Activated CD4-positive, alpha-beta T cell treated with anti-CD3 and anti-CD28 coated beads, Interleukin-2, amount 50 U/mL, for 16 hours (primary cell): ENCODE results near the gene ADPRHL1.
"Not testable (repeated sequence)": the region's sequence is repeated elsewhere in the genome, so short reads cannot be mapped to it uniquely, and the experiment has no call there.

Experiments
- DNase-seq: peaks from one replicate; pipeline ENCODE4 v3.0.0-alpha.2; 2020

Gene ADPRHL1

DNA sequence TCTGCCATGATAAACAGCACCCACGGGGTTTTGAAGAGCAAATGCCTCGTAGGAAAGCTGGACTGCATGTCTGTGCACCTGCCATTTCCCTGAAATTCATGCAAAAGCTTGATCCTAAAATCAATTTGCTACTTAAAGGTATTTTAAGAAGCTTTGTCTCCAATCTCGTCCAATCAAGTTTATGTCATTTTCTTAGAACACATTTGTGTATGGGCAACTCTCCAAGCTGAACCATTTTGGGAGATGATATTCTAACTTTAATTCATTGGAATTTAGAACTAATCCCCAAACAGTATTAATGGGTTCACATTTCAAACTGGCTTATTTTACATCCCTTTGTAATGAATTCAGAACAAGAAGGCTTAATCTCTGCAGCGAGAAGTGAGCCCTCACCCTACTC, 822 bp downstream of the ADPRHL1 start:
- DNase-seq: no peak

DNA sequence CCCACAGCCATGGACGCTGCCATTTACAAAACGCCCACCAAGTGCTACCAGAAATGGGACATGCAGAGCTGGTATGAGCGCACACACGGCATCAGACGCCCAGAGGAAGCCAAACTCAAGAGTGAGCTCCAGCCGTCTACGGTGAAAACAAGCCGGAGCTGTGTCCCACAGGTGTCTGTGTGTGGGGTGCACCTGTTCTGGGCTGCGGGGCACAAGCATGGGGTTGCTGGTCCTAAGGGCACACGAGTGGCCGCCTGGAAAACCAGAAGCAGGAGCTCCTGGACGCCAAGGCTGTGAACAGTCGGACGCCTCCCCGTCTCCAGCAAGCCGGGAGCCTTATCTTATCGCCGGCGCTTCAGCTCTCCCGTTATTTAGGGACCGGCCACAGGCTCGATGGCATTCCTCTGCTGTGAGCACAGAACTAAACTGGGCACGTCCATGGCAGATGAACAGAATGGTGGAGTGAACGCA, 1.3 kb downstream of the ADPRHL1 start:
- no peak for DNase-seq

DNA sequence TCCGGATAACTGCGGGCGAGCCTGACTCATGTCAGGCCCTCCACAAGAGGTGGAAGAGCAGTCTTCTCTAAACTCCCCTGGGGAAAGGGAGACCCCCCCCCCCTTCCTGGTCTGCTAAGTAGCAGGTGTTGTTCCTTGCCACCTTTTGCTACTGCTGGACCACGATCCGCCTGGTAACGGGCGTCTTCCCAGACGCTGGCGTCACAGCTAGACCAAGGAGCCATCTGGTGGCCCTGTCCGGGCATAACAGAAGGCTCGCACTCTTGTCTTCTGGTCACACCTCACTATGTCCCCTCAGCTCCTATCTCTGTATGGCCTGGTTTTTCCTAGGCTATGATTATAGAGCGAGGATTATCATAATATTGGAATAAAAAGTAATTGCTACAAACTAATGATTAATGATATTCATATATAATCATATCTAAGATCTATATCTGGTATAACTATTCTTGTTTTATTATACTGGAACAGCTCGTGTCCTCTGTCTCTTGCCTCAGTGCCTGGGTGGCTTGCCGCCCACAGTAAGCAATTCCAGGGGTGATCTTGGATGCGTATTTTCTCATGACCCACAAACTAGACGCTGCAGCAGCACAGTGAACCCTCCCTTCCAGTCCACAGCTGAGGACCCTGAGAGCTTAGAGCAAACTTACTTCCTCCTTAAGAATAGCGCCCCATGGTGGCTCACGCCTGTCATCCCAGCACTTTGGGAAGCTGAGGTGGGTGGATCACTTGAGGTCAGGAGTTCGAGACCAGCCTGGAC, 2.2 kb downstream of the ADPRHL1 start:
- DNase-seq: not testable (repeated sequence)

- DNase-seq: not testable (repeated sequence)
Measured at GRCh38 chr13:113450348-113450744, 2.9 kb downstream of the ADPRHL1 start.

GRCh38 chr13:113449693-113450347, 3.5 kb downstream of the ADPRHL1 start:
- DNase-seq: no peak

- DNase-seq: peak; percentile 30
Measured at GRCh38 chr13:113448885-113449692, 4.2 kb downstream of the ADPRHL1 start.

GRCh38 chr13:113448545-113448884, 4.8 kb downstream of the ADPRHL1 start:
- DNase-seq: no peak

DNA sequence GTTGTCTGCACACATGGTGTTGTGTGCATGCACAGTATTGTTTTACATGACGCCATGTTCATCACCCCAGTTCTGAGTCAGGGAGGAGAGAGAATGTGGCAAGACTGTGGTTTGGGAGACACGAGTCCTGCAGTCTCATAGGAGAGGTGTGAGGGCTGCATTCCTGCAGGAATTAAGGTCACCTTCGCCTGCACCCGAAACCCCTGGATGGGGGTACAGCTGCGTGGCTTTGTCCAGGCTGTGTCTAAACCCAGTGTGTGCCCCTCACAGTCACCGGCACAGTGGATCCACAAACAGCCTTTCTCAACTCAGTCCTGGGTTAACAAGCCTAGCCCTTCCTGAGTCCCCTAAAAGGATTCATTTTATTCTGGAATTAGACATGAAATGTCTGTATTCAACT, 5.7 kb downstream of the ADPRHL1 start:
- no peak for DNase-seq

DNA sequence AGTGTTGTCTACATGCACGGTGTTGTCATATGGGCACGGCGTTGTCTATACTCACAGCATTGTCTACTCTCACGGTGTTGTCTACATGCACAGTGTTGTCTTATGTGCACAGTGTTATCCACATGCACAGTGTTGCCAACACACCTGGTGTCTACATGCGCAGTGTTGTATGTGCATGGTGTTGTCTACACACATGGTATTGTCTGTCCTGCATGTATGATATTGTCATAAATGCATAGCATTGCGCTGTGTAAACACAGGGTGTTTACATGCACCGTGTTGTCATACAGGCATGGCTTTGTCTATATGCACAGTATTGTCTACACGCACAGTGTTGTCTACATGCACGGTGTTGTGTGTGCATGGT, 6.8 kb downstream of the ADPRHL1 start:
- DNase-seq: no peak

- no peak for DNase-seq
Measured at GRCh38 chr13:113445791-113446487, 7.3 kb downstream of the ADPRHL1 start.

- no peak for DNase-seq
Measured at GRCh38 chr13:113443991-113444390, 9.3 kb downstream of the ADPRHL1 start.

GRCh38 chr13:113442985-113443362, 10.3 kb downstream of the ADPRHL1 start:
- DNase-seq: no peak

DNA sequence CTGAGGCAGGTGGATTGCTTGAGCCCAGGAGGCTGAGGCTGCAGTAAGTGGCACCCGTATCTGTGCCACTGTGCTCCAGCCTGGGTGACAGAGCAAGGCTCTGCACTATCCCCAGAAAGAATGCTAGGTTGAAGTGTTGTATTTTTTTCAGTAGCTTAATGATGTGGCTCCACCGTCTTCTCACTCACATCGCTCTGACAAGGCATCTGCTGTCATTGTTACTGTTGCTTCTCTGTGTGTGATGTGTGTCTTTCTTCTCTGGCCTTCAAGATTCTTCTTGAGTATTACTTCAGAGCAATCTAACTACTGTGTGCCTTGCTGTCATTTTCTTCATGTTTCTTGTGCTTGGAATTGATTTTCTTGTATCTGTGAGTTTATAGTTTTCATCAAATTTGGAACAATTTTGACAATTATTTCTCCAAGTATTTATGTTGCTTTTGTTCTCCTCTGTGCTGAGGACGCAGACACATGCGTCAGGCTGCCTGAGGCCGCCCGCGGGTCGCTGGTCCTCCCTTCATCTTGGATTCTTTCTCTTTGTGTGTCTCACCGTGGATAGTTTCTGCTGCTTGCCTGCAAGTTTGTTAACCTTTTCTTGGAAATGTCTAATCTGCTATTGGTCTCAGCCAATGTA, 10.8 kb downstream of the ADPRHL1 start:
- DNase-seq: no peak

GRCh38 chr13:113441661-113442060, 11.6 kb downstream of the ADPRHL1 start:
- no peak for DNase-seq

- DNase-seq: no peak
Measured at GRCh38 chr13:113437408-113438010, 15.8 kb downstream of the ADPRHL1 start.

DNA sequence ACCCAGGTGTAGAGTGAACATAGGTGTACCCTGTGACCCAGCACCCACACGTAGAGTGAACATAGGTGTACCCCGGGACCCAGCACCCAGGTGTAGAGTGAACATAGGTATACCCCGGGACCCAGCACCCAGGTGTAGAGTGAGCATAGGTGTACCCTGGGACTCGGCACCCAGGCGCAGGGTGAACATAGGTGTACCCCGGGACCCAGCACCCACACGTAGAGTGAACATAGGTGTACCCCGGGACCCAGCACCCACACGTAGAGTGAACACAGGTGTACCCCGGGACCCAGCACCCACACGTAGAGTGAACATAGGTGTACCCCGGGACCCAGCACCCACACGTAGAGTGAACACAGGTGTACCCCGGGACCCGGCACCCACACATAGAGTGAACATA, 16.4 kb downstream of the ADPRHL1 start:
- DNase-seq: not testable (repeated sequence)

DNA sequence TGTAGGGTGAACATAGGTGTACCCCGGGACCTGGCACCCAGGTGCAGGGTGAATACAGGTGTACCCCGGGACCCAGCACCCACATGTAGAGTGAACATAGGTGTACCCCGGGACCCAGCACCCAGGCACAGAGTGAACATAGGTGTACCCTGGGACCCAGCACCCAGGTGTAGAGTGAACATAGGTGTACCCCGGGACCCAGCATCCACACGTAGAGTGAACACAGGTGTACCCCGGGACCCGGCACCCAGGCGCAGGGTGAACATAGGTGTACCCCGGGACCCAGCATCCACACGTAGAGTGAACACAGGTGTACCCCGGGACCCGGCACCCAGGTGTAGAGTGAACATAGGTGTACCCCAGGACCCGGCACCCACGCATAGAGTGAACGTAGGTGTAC, 17.4 kb downstream of the ADPRHL1 start:
- DNase-seq: not testable (repeated sequence)

DNA sequence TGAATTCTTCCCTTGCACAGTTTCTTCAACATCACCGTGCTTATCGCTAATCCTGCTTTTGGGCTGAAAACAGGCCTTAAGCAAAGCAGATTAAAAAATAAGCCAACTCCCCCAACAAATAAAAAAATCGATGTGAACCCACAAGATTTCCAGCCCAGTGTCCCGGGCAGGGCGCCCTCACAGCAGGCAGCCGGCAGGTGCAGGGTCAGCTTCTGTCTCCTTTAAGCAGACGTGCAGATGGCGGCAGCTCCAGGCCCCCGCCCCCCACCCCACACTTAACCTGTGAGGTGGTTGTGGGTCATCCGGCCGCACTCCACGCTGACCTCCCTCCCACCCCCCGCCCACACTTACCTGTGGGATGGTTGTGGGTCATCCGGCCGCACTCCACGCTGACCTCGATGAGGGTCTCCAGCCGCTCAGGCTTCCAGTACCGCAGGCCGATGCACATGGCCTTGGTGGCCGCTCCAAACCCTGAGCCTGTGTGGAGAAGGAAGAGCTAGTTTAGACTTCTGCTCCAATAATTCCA, 19.8 kb downstream of the ADPRHL1 start:
- DNase-seq: no peak

- no peak for DNase-seq
Measured at GRCh38 chr13:113432506-113433270, 20.6 kb downstream of the ADPRHL1 start.

- no peak for DNase-seq
Measured at GRCh38 chr13:113431171-113431570, 22.1 kb downstream of the ADPRHL1 start.
